Midbrain (tissue), 1 donor: Measurements from ENCODE around the gene SLC36A4.
"Not testable (repeated sequence)": the region's sequence is repeated elsewhere in the genome, so short reads cannot be mapped to it uniquely, and the experiment has no call there.

Experiments used
- DNase-seq: peaks from one replicate; lab custom pipeline; 2025; lab: John Stamatoyannopoulos, UW

The SLC36A4 gene

DNA sequence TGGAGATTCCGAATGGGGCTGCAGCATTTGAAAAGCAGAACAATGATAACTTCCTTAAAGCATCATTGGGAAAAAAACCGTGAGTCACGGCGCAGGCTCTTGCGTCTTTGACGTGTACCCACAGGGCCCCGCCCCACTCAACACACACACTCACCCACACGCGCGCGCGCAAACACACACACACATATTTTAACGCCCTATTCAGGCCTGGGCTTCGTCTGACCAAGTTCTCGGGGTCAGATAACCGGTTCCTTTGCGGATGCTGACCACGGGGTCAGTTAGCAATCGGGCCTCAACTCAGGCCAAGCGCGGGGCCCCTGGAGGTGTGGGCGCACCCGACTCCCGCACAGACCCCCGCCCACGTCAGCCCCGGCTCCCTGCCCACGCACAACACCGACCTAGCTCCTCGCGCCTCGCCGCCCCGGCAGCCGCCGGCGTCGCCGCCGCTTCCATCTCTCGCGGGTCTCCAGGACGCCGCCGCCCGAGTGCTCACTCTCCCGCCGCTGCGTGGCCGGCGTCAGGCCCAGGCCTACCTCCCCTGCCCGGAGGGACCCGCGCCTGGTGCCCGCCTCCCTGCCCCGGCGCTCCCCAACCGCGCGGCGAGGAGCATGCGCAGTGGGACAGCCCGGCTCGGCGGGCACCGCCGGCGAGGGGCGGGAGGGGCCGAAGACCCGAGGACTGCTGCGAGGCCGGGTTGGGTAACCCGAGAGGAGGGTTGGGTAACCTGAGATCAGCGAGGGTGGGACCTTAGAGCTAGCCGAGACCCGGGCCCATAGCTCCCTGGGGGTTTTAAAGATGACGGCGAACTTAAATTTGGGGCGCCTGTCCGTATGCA, at the start of gene SLC36A4:
TSS of gene SLC36A4 (minus strand) at position 612 of the 835 bp plus-strand sequence. CDS start at position 453, 159 bp downstream.
- peak; percentile 85 for DNase-seq

DNA sequence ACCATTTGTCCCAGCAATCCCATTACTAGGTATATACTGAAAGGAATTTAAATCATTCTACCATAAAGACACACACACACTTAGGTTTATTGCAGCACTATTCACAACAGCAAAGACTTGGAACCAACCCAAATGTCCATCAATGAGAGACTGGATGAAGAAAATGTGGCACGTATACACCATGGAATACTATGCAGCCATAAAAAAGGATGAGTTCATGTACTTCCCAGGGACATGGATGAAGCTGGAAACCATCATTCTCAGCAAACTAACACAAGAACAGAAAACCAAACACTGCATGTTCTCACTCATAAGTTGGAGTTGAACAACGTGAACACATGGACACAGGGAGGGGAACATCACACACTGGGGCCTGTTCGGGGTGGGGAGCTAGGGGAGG, 49.0 kb upstream of the SLC36A4 start:
- DNase-seq: not testable (repeated sequence)

DNA sequence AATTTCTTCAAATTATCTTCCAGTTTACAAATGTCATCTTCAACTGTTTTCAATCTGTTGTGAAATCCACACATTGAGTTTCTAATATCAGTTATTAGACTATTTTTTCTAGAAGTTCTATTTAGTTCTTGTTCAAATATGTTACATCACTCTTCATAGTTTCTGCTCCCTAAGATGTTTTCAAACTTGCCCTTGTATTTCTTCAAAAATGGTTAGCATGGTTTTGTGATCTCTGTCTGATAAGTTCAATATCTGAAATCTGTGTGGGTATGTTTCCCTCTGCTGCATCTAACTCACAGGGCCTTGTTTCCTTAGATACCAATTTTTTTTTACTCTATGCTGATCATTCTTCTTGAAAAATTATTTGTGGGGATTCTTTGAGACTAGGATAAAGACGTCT, 46.2 kb upstream of the SLC36A4 start:
- DNase-seq: no peak

DNA sequence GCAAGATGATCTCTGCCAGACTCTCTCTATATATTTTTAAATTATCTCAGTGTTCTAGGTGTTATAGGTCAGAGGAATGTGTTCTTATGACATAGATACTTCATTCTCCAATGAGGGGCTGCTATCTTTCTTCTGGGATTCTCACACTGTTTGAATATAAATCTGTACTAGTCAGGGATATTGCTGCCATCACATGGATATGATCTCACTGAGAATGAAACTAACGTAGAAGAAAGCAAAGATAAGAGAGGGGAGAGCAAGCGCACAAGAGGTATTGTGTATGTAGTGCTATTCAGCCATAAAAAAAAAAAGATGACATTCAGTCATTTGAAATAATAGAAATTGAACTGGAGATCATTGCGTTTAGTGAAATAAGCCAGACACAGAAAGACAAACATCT, 42.2 kb upstream of the SLC36A4 start:
- no peak for DNase-seq

DNA sequence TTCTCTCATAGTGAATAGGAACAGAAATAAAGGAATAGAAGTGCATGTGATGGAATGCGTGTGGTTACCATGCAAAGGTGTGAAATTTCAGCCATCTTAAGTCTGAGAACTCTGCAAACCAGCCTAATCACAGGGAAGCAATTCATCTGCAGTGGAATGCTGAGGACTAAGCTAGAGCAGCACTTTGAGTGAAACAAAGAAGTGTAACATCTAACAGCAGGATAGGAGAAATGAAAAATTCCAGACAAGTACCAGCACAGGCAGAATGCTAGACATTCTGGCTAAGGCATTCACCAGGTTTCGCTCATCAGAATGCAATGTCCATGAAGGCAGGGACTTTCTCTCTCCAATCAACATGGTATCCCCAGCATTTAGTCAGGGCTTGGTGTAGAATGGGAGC, 41.2 kb upstream of the SLC36A4 start:
- no peak for DNase-seq

DNA sequence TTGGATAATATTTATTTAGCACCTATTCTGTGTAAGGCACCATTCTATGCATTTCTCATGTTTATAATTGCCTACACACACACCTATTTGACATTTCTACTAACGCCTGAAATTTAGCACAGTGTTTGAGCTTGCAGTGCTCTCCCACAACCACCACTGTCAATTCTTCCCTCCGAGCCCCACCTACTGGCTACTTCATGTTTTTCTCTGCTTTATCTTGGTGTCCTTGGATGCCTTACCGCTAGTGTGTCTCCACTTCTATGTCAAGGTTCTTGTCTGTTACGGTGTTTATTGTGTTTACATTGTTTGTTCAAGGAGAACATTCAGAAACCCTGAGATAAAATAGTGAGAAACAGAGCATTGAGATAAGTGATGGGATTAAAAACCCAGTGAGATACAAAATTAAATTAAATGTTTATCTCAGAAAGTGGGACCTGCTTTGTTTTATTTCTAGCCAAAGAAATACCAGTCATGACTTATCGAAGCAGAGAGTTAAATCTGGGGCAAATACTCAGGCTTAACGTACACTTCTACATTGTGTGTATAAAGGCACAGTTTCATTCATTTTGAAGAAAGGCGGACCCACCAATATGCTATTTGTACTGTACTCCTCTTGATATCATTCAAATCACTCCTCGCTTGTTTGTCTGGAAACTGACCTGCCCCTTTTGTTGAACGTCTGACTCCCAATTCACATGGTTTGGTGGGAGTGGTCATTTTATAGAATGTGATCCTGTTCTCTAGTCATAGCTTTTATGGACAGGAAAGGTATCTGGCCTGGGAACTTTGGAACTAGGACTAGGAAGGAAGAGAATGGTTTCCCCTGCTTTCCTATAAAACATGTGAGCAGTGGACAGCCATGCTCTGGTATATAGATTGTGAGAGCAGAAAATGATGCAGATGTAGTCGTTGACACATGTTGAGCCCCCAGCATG, 39.2 kb upstream of the SLC36A4 start:
- DNase-seq: peak; percentile 5

DNA sequence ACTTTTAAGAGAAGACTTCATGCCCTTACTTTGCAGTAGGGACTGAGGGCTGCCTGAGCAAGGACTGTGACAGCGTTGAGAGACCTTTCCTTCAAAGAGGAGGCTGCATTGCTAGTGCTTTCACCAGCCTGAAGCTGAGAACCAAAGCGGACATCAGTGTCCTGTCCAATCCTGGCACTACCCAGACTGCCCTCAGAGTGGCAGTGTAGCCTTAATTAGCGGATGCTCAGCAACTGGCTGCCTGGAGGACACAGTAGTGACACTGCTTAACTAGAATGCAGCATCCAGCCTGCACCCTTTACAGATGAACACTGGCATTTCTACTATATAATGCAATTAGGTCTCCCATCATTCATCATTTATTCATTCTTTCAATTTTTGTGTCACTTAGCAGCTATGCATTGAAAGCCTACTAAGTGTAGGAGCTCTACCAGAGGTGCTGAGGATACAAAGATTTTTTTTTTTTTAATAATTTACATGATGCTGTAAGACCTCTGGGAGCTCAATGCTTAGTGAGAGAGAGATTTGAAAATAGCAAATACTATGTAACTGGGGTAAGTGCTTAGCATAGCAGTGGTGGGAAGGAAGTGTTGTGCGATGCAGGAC, 36.9 kb upstream of the SLC36A4 start:
- peak; percentile 85 for DNase-seq

DNA sequence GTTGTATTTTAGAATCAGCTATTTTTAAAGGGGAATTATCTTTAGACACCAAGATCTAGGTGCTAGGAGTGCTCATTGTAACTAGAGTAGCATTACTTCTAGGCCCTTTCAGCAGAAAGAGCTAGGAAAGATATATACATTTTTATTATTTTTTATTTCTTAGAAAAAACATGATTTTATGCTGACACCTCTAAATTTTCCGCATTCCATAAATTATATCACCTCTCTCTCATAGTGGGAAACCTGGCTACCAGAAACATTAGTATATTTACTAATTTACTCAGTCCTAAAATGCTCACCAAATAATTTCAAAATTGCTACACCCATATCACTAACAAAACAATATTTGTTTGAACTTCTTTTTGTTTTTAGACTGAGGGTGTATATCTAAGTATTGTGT, 32.1 kb upstream of the SLC36A4 start:
- no peak for DNase-seq

DNA sequence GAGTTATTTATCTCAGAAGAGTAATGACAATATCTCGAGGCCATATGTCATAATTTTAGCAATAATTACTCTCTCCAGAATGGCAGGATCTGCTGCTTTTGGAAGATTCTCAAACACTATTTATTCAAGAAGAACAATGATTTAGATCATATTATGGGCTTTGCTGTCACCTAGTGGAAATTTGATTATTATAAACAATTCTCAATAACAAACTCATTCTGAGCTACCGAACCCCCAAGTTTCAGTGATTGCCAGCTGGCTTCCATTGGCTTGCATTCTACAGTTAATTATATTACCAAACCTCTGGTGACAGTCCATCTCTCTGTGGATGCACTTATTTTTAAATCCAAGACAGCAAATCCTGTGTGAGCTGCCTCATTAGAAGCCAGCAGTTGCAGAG, 27.9 kb upstream of the SLC36A4 start:
- DNase-seq: peak; percentile 59

DNA sequence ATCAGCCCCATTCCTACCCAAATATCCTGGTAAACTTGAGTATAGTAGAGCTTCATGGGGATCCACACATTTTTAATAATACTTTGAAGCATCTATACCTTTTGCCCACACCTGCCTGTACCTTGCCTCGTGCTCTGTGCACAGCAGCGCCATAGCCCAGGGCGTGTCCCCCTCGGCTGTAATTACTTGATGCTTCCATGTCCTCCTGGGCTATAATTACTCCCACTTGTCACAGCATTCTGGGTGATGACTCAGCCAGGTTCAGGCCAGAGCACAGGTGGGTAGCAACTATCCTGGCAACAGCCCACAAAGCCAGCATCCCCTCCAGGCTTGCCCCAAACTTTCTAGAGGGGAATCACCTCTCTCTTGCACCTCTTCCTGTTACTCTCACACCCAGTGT, 23.7 kb upstream of the SLC36A4 start:
- no peak for DNase-seq

DNA sequence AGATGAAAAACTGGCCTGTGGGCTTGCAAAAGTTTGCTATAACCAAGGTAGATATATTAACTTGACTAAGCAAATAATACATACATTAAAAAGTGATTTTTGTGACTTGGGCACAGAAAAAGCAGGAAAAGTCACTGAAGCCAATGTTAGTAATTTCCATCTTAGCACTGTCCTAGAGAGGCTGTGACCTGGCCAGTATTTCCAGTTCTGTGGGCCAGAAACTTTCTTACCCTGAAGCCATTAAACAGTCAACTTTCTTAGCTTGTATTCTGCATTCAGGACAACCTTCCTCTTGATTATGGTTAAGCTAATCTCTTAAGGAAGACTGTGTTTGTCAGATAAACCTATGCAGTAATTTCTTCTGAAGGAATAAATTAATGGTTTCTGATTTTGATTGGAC, 22.3 kb upstream of the SLC36A4 start:
- no peak for DNase-seq

DNA sequence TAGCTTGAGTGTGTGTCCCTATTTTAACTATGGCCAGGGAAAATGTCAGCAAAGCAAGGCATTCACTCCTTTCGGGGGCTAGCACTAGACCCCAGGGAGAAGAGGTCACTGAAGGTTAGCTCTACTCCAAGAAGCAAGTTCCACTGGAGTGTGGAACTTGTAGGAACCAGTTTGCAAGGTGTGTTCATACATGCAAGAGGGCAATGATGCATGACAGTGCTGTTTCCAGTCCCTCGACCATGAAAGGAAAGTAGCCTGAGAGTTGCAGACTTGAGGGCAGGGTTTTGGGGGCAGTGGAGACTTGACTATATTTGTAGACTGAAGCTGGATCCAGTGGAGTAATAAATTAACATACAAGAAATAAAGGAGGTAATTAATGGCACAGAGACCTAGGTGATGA, 21.6 kb upstream of the SLC36A4 start:
- DNase-seq: no peak

DNA sequence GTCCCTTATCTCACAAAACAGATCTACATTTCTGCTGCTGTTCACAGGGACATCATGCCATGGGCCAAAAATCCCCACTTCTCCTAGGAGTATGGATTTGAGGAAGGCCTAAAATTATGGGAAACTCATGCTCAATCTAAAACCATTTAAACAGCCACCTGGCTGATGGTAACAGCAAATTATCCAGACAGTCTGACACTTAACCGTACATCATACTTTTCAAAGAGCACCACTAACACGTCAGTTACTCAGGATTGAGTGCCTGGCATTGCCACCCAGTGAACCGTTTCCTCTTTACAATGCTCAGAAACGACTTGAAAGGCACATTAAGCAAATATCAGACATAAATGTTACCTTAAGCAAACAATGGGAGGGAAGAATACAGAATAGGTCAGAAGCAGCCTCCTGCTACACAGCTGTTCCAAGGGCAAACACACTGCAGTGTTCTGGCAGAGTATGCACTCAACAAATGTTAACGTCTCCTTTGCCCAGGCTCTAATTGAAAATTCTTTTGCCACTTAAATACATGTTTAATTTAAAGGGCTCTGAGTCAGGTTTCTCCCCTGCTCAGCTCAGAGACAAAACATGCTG, 18.8 kb upstream of the SLC36A4 start:
- no peak for DNase-seq

DNA sequence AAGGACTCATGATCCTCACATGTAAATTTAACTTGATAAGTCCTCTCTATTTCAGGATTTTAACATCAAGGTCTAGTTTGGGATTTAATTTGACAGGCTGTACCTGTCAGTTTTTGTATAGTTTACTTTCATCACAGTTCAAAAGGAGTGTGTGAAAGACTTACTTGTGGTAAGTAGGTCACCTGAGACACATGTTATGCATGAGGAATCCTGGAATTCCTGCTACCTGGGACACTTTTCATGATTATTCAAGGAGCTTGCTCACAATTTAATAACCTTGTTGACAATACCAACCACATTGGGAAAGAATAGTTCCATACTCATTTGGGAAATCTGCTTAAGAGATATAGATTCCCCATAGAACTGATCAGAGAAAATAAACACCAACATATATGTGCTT, 15.8 kb upstream of the SLC36A4 start:
- no peak for DNase-seq

DNA sequence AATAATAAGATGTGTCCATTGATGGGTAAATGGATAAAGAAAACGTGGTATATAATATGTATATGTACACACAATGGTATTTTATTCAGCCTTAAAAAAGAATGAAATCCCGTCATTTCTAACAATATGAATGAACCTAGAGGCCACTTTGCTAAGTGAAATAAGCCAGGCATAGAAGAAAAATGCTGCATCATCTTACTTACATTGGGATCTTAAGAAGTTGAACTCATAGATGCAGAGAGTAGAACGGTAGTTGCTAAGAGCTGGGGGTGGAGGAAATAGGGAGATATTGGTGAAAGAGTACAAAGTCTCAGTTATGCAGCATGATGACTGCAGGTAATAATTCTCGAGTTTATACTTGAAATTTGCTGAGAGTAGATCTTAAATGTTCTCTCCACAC, 14.3 kb upstream of the SLC36A4 start:
- DNase-seq: no peak

DNA sequence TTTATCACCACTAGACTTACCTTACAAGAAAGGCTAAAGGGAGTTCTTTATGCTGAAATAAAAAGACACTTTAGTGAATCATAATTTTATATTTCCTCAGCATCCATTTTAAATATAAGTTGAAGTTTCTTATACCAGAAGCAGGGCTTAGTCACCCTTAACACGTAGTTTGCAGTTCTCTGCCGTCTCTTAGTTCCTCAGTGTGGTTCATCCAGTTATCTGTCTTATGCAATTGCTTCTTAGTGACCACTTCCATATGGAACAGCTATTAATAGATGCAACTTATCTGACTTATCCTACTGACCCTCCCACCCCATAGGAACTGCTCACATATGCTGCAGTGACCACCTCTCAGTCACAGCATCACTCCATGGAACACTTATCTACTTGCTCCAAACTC, 11.7 kb upstream of the SLC36A4 start:
- no peak for DNase-seq

DNA sequence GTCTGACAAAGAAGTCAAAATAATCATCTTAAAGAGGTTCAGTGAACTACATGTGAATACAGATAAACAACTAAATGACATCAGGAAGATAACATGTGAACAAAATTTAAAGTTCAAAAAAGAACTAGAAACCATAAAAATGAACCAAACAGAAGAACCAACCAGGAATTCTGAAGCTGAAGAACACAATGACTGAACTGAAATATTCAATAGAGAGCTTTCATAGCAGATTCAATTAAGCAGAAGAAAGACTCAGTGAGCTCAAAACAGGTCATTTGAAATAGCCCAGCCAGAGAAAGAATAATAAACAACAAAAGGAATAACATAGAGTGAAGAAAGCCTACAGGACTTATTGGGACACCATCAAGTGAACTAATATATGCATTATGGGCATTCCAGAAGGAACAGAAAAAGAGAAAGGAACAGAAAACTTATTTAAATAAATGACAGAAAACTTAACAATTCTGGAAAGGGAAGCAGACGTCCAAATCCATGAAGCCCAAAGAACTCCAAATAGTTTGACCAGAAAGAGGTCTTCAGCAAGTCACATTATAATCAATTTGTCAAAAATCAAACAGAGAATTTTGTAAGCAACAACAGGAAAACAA, 11.0 kb upstream of the SLC36A4 start:
- DNase-seq: no peak

DNA sequence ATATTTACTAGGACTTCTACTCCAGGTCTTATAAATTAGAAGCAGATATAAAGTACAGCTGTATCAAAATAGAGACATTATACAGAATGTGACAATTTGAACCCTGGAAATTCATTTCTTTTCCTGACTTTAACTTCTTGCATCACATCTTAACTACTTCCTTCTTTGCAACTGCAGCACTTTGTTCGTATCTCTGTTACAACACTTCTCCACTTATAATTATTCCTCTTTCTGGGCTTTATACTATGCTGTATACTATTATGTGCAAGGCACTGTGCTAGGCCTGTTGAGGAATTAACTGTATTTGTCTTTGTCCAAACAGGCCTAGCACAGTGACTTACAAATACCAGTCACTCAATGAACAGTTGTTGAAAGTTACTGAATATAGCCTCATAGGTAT, 1.8 kb upstream of the SLC36A4 start:
- no peak for DNase-seq

DNA sequence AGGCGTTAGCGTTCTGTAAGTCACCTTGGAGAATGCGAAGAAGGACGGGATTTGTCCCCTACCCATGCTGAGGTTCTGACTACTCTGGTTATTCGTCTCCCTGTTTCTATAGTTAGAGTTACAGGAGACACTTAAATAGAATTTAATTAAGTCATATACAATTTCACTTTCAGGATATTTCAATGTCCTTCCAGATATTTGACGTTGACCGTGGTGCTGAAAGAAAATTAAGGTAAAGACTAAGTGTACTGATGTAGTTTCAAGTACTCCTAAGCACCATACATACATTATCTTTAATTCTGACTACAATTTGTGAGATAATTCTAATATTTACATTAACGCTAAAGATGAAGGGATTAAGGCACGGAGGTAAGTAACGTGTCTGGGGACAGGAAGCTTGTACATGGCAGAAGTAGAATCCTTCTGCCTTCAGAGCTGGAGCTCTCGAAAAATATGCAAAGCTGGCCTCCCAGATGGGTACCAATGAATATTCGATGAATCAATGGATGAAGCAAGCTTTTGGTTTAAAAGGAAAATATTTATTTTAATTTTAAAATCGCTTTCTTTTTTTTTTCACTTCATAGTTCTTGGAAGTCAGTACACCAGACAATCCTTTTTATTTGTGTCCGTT, 539 bp upstream of the SLC36A4 start:
- peak; percentile 45 for DNase-seq

DNA sequence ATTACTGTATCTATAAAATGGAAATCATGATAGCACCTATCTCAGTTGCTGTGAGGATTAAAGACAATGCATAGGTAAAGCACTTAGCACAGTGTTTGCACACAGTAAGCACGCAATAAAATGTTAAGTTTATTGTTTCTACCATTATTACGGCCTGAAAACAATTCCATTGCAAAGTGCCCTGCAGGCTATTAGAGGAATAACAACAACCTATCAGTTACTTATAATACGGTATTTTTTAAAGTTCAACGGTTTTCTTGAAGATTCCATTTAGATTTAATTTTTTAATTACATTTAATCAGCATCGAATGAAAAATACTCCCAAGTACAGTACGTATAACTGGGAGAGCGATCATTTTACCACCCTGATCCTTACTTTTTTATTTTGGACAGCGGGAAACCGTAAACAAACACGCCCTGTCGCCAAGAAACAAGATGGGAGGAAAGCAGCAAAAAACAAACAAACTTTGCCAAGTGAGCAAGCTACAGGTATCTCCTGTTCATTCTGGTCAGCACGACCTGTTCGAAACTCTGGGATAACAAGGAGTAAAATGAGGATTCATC, 893 bp downstream of the SLC36A4 start:
- no peak for DNase-seq
